ENCODE results near the gene SENP6. TPM values are rescaled to one million over a fixed set of nuclear protein-coding genes. Genes with fewer than 3 reads are reported as not detected.

The SENP6 gene
- polyA plus RNA-seq, 1 experiment = 9.9 TPM

DNA sequence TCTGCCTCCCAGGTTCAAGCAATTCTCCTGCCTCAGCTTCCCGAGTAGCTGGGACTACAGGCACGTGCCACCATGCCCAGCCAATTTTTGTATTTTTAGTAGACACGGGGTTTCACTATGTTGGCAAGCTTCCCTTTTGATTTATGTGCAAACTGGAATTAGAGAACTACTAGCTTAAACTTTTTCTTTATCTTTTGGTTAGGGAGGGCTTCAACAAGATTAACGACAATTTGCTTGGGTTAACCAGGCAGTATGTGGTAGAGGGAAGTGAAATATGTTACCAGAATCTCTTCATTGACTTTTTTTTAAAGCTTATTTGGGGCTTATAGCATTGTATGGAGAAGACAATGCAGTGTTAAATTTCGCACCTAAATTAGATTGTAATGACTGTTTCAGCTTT lies 156.4 kb downstream of the SENP6 start:
- Histone ChIP-seq H3K4me3 (ENCODE audit: low read depth, low read length) (no peak overlapping the region), H3K27me3 (ENCODE audit: control insufficient read depth, insufficient read depth, low read length) (no peaks in the 10 kb centered on the region), H3K36me3 (ENCODE audit: control insufficient read depth, insufficient read depth, low read length) (no peaks in the 10 kb centered on the region)
- DNase-seq (ENCODE audit: low read depth) = no peak
- POLR2A ChIA-PET = interaction anchor here (0.6 kb wide), 1 partner anchor 263 kb away, joined by 3 read pairs; no protein-coding TSS in a partner anchor
- TF ChIP-seq, protein P1, sequence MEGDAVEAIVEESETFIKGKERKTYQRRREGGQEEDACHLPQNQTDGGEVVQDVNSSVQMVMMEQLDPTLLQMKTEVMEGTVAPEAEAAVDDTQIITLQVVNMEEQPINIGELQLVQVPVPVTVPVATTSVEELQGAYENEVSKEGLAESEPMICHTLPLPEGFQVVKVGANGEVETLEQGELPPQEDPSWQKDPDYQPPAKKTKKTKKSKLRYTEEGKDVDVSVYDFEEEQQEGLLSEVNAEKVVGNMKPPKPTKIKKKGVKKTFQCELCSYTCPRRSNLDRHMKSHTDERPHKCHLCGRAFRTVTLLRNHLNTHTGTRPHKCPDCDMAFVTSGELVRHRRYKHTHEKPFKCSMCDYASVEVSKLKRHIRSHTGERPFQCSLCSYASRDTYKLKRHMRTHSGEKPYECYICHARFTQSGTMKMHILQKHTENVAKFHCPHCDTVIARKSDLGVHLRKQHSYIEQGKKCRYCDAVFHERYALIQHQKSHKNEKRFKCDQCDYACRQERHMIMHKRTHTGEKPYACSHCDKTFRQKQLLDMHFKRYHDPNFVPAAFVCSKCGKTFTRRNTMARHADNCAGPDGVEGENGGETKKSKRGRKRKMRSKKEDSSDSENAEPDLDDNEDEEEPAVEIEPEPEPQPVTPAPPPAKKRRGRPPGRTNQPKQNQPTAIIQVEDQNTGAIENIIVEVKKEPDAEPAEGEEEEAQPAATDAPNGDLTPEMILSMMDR (IDR thresholded peaks at IDR 0.05; ENCODE audit: insufficient read depth, low read depth, low read length) = no peak
- CTCF ChIA-PET = interaction anchor here (0.6 kb wide), 1 partner anchor 53 kb away, joined by 3 read pairs; no protein-coding TSS in a partner anchor

DNA sequence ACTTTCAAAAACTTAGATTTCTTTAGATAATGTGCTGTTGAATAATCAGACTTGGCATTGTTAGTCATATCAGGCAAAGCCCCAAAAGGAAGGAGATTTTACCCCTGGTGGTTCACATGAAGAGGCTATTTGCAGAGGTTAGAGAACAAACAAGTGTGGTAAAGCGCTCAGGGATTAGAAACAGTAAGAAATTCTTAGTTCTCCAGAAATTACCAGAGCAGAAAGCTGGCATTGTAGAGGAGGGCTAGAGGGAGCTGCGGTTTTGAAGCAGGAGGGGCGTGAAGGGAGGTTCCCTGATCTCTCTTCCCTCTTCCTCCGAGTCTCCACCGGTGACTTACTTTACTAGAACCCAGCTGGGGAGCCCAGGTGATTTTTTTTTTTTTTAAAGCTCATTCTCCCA lies 157.5 kb downstream of the SENP6 start:
- Histone ChIP-seq H3K36me3 (ENCODE audit: control insufficient read depth, insufficient read depth, low read length) (no peaks in the 10 kb centered on the region), H3K4me3 (ENCODE audit: low read depth, low read length) (no peak overlapping the region), H3K27me3 (ENCODE audit: control insufficient read depth, insufficient read depth, low read length) (no peaks in the 10 kb centered on the region)
- TF ChIP-seq, protein P1 (IDR thresholded peaks at IDR 0.05; ENCODE audit: insufficient read depth, low read depth, low read length) = no peak
- ChIA-PET POLR2A (interaction anchor here (0.5 kb wide), 1 partner anchor 1152 kb away, joined by 3 read pairs; no protein-coding TSS in a partner anchor), CTCF (no interaction called here)
- DNase-seq (ENCODE audit: low read depth) = no peak

DNA sequence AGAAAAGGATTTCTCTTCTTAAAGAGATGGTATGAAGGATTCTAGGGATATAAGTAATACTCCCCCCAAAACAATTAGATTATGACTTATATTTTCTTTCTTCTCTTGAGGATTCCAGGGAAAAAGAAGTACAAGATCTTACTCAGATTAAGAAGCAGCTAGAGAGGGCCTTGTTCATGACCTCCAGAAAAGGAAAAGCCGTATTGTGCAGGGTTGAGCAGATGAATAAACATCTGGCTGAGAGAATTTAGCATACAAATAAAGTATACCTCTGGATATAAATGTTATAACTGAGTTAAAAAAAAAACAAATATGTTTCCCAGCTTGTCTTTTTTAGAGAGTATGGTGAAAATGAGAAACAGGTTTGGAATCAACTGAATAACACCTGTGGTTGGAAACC lies 158.6 kb downstream of the SENP6 start:
- ChIA-PET CTCF (no interaction called here), POLR2A (no interaction called here)
- Histone ChIP-seq H3K27me3 (ENCODE audit: control insufficient read depth, insufficient read depth, low read length) (no peaks in the 10 kb centered on the region), H3K4me3 (ENCODE audit: low read depth, low read length) (no peak overlapping the region), H3K36me3 (ENCODE audit: control insufficient read depth, insufficient read depth, low read length) (no peaks in the 10 kb centered on the region)
- TF ChIP-seq, protein P1 (IDR thresholded peaks at IDR 0.05; ENCODE audit: insufficient read depth, low read depth, low read length) = no peak
- DNase-seq (ENCODE audit: low read depth) = no peak

DNA sequence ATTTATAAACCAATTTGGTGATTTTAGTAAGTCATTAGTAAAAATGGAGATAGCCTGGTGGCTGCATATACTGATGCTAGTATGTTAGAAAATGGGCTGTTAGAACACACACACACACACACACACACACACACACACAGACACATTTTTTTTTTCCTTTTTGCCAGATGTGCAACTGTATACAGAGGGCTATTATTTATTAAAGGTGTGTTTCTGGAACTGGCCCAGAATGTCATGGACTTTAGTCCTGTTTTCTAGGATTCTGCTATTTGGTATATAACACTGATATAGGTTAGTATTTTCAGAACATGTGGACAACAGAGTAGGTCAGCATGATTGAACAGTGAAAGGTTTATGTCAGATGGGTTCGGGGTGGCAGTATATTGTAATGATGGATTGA lies 159.8 kb downstream of the SENP6 start:
- no peak for DNase-seq (ENCODE audit: low read depth)
- TF ChIP-seq, protein P1 (IDR thresholded peaks at IDR 0.05; ENCODE audit: insufficient read depth, low read depth, low read length) = no peak
- CTCF ChIA-PET = no interaction called here
- H3K4me3 ChIP-seq (ENCODE audit: low read depth, low read length) = no peak overlapping the region
- H3K27me3 ChIP-seq (ENCODE audit: control insufficient read depth, insufficient read depth, low read length) = no peaks in the 10 kb centered on the region
- H3K36me3 ChIP-seq (ENCODE audit: control insufficient read depth, insufficient read depth, low read length) = no peaks in the 10 kb centered on the region
- POLR2A ChIA-PET = no interaction called here

DNA sequence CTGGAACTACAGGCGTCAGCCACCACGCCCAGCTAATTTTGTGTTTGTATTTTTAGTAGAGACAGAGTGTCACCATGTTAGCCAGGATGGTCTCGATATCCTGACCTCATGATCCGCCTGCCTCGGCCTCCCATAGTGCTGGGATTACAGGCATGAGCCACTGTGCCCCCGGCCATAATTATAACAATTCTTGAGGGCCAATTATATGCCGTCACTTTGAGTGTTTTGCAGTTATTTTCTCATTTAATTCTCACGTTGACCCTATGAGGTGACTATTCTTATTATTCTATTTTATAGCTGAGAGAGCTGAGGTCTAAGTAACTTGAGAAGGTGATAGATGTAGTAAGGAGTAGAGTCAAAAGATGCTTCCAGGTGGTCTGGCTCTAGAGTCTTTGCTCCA lies 160.4 kb downstream of the SENP6 start:
- Histone ChIP-seq H3K4me3 (ENCODE audit: low read depth, low read length) (no peak overlapping the region), H3K27me3 (ENCODE audit: control insufficient read depth, insufficient read depth, low read length) (no peaks in the 10 kb centered on the region), H3K36me3 (ENCODE audit: control insufficient read depth, insufficient read depth, low read length) (no peaks in the 10 kb centered on the region)
- POLR2A ChIA-PET = no interaction called here
- TF ChIP-seq, protein P1 (IDR thresholded peaks at IDR 0.05; ENCODE audit: insufficient read depth, low read depth, low read length) = no peak
- no peak for DNase-seq (ENCODE audit: low read depth)
- CTCF ChIA-PET = no interaction called here
